HG02610 (cell line): ENCODE results near the gene PIP4K2C.

Experiments used
- ATAC-seq: cut with Tn5 transposase; IDR thresholded peaks from one replicate; pipeline ENCODE4 v1.9.1; 2021; ENCODE audit warnings: mild to moderate bottlenecking, moderate library complexity; ENCODE audit not compliant: unreplicated experiment

PIP4K2C gene

GRCh38 chr12:57620936-57621496 lies 30.0 kb downstream of the PIP4K2C start:
- ATAC-seq: no peak

GRCh38 chr12:57621497-57622292 lies 30.7 kb downstream of the PIP4K2C start:
- no peak for ATAC-seq

GRCh38 chr12:57622293-57623245 lies 31.6 kb downstream of the PIP4K2C start:
- ATAC-seq: no peak

GRCh38 chr12:57623385-57623784 lies 32.4 kb downstream of the PIP4K2C start:
- ATAC-seq: no peak

GRCh38 chr12:57623811-57624390 lies 32.9 kb downstream of the PIP4K2C start:
- no peak for ATAC-seq

GRCh38 chr12:57624441-57625220 lies 33.6 kb downstream of the PIP4K2C start:
- no peak for ATAC-seq

GRCh38 chr12:57625261-57626032 lies 34.5 kb downstream of the PIP4K2C start:
- no peak for ATAC-seq

- no peak for ATAC-seq
Observed at GRCh38 chr12:57626111-57626920, 35.3 kb downstream of the PIP4K2C start.

GRCh38 chr12:57626921-57627445 lies 36.0 kb downstream of the PIP4K2C start:
- no peak for ATAC-seq

- ATAC-seq: no peak
Observed at GRCh38 chr12:57627501-57628279, 36.7 kb downstream of the PIP4K2C start.

- ATAC-seq: no peak
Observed at GRCh38 chr12:57628280-57629191, 37.5 kb downstream of the PIP4K2C start.

GRCh38 chr12:57629897-57630471 lies 39.0 kb downstream of the PIP4K2C start:
- no peak for ATAC-seq

GRCh38 chr12:57630891-57631433 lies 40.0 kb downstream of the PIP4K2C start:
- ATAC-seq: no peak

GRCh38 chr12:57631566-57632072 lies 40.6 kb downstream of the PIP4K2C start:
- no peak for ATAC-seq

GRCh38 chr12:57632073-57632957 lies 41.3 kb downstream of the PIP4K2C start:
- no peak for ATAC-seq
